HG03139 (cell line): Measurements from ENCODE around the gene RPL36AL.

Experiments
- ATAC-seq: cut with Tn5 transposase; IDR thresholded peaks from one replicate; pipeline ENCODE4 v1.9.1; 2021; ENCODE audit not compliant: unreplicated experiment

The RPL36AL gene

DNA sequence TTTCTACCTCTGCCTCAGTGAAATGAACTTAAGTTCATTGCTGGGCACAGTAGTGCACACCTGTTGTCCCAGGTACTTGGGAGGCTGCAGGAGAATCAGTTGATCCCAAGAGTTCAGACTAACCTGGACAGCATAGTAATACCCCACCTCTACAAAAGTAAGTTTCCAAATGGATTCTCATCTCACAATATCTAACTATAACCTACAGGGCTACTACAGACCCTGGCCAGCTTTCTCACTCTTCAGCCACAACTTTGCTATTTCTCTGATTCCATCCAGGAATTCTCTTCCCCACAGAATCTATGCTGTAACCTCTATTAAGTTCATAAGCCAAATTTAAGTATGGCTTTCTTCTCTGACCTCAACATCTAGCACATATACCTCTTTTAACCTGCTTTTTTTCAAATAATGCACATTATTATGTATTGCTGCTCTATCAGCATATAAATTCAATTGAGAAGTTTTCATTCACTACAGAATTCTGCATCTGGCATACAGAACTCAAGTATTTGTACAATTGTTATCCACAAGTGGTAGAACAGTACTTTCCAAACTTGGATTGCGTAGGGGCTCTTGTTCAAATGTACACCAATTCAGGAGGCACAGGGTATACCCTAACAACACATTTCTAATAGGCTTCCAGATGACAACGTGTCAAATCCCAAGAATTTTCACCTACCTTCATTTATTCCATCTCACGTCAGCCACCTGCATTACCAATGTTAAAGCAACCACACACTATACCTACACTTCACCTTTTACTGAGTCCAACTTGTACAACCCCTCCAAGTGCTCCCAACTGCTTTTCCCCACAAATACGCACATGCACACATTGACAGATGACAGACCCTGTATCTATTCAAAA, 38.1 kb downstream of the RPL36AL start:
- ATAC-seq: no peak

DNA sequence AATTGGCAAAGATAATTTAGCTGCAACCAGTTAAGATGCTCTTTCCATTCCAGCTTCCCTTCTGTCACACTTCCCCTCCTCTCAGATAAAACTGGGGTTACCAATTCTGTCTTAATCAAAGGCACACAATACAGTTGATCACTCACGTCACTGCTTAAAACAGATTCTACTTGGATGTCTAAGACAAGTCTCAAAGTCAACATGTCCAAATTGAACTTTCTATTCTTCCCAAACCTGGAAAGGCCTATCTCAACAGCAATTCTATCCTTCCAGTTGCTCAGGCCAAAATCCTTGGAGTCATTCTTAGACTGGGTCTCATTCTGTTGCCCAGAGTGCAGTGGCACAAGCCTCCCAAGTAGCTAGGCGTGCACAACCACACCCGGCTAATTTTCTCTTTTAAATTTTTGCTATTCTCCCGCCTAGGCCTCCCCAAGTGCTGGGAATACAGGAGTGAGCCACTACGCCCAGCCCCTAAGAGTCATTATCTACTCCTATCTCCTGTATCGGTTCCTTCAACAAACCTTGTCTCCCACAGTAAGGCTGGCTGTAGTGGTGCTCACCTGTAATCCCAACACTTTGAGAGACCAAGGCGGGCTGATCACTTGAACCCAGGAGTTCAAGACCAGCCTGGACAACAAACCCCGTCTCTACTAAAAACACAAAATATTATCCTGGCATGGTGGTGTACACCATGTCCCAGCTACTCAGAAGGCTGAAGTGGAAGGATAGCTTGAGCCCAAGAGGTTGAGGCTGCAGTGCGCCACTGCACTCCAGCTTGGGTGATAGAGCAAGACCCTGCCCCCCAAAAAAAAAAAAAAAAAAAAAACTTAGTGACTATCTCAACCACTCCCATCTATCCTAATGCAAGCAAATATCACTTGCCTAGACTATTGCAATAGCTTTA, 39.0 kb downstream of the RPL36AL start:
- no peak for ATAC-seq

DNA sequence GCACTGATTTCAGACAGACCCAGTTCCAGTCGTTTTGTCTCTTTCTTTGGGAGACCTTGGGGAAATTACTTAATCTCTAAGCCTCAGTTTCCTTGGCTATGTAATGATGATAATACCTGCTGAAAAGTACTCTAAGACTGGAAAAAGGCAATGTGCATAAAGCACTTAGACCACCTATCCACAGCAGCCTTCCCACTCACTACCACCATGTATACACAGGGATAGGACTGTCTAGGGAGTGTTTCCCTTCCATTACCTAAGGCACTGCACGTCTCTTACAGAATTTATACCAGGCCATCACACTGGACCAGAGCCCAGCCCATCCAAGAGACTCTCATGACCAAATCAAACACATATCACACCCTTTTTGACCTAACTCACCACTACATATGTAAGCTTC, 40.6 kb downstream of the RPL36AL start:
- no peak for ATAC-seq

GRCh38 chr14:49578141-49578540, 42.3 kb downstream of the RPL36AL start:
- ATAC-seq: no peak

DNA sequence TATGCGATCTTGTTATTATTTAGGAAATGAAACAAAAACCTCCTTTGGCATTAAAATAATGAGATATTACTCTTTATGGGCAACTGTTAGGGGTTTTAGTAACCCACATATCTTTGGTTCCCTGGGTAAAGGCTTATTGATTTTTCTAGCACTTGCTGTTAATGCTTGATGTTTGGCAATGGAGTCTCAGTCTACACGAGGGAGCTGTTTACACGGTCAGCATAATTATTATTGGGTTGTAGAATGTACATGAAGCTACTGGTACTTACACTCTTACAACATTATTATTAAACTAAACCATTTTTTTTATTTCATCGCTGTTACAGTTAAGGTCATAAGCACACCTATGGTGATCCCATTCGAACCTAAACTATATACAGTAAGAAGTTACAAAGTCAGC, 46.4 kb downstream of the RPL36AL start:
- no peak for ATAC-seq

- ATAC-seq: no peak
Measured at GRCh38 chr14:49569281-49569680, 51.1 kb downstream of the RPL36AL start.
